A549 (cell line): ENCODE results near the gene KIAA0513. TPM values are rescaled to one million over a fixed set of nuclear protein-coding genes. Genes with fewer than 3 reads are reported as not detected.

Experiments
- ATAC-seq, 2 experiments: fragments of 200-7000 bp in 1 of 2; fragments of >200 bp in 1 of 2; cut with Nextera tagmentation in 1 of 2; cut with Tn5 transposase in 1 of 2; 3 replicates each; pipeline versions ENCODE4 v1.8.0 to v1.9.1; 2018 to 2020; ENCODE audit warnings: mild to moderate bottlenecking in 1 of 2, moderate library complexity in 1 of 2
- CTCF ChIA-PET: fragments of 300-600 bp; sonication (Branson Sonifier 250); formaldehyde crosslinking; extraction: SDS; loops from one replicate; lab custom pipeline; 2021; ENCODE audit warnings: antibody characterized with exemption, inconsistent platforms; lab: Yijun Ruan, JAX
- POLR2A ChIA-PET: fragments of 350-600 bp; formaldehyde crosslinking; extraction: SDS; loops from one replicate; lab custom pipeline; 2021; ENCODE audit warnings: antibody characterized with exemption, inconsistent platforms; lab: Yijun Ruan, JAX
- DNase-seq, 2 experiments: peaks; one replicate each; pipeline versions ENCODE4 v3.0.0 to v3.0.0-alpha.2; 2011 to 2016; ENCODE audit warnings: low read depth in 1 of 2, low spot score in 1 of 2
- FAIRE-seq: peaks from 2 replicates; lab custom pipeline; 2011; peaks lifted over from hg19 to GRCh38; lab: Jason Lieb, UNC
- H3K27ac ChIP-seq, 2 experiments: fragments of >200 bp; sonication (Bioruptor Twin); formaldehyde crosslinking; 3 replicates each; pipeline ENCODE4 v1.5.1; 2016 to 2017
- H3K4me1 ChIP-seq: fragments of >200 bp; sonication (Bioruptor Twin); formaldehyde crosslinking; 3 replicates; pipeline ENCODE4 v1.6.1; 2016
- H3K4me2 ChIP-seq: fragments of >200 bp; sonication (Bioruptor Twin); formaldehyde crosslinking; 3 replicates; pipeline ENCODE4 v1.6.1; 2016
- H3K4me3 ChIP-seq: fragments of >200 bp; sonication (Bioruptor Twin); formaldehyde crosslinking; 3 replicates; pipeline ENCODE4 v1.5.1; 2016
- H3K9me3 ChIP-seq: fragments of >200 bp; sonication (Bioruptor Twin); formaldehyde crosslinking; 3 replicates; pipeline ENCODE4 v1.6.1; 2016
- BHLHE40 ChIP-seq: IDR thresholded peaks from 2 replicates; pipeline ENCODE4 v1.6.1; 2012; ENCODE audit warnings: low read depth, low read length, inconsistent platforms
- CHD4 ChIP-seq: fragments of 200-600 bp; sonication (generic); IDR thresholded peaks from 2 replicates; pipeline ENCODE4 v1.6.1; 2016; ENCODE audit warnings: antibody characterized with exemption, mild to moderate bottlenecking, borderline replicate concordance
- EHMT2 ChIP-seq: fragments of 200-600 bp; sonication (generic); IDR thresholded peaks from 2 replicates; pipeline ENCODE4 v1.6.1; 2016; ENCODE audit warnings: antibody characterized with exemption, low read depth, mild to moderate bottlenecking, moderate library complexity
- EP300 ChIP-seq, 2 experiments: fragments of >200 bp; sonication (Bioruptor Twin); formaldehyde crosslinking; IDR thresholded peaks; 2 replicates in 1 of 2; 3 replicates in 1 of 2; pipeline ENCODE4 v1.6.1; 2016 to 2017
- FOSB ChIP-seq: fragments of 250-450 bp; sonication (Bioruptor Pico); IDR thresholded peaks from 2 replicates; pipeline ENCODE4 v1.5.0; 2020; ENCODE audit warnings: mild to moderate bottlenecking, moderate library complexity
- FOSL2 ChIP-seq, 2 experiments: fragments of 450-650 bp in 1 of 2; fragments of >200 bp in 1 of 2; sonication (Bioruptor Twin) in 1 of 2; formaldehyde crosslinking; IDR thresholded peaks; 2 replicates each; pipeline versions ENCODE4 v1.5.0 to v1.6.1; 2016 to 2020; ENCODE audit warnings: mild to moderate bottlenecking in 1 of 2, moderate library complexity in 1 of 2
- HDAC2 ChIP-seq: fragments of 200-600 bp; sonication (generic); IDR thresholded peaks from 2 replicates; pipeline ENCODE4 v1.6.1; 2016
- HES2 ChIP-seq: fragments of >200 bp; sonication (Bioruptor Twin); formaldehyde crosslinking; IDR thresholded peaks from 2 replicates; pipeline ENCODE4 v1.6.1; 2016
- HEYL ChIP-seq: fragments of 250-450 bp; sonication (Bioruptor Pico); IDR thresholded peaks from 2 replicates; pipeline ENCODE4 v1.8.0; 2021; ENCODE audit warnings: mild to moderate bottlenecking, moderate library complexity
- HOXA7 ChIP-seq: fragments of 250-450 bp; sonication (Bioruptor Pico); IDR thresholded peaks from 2 replicates; pipeline ENCODE4 v1.5.0; 2020; ENCODE audit warnings: mild to moderate bottlenecking, moderate library complexity
- HOXB5 ChIP-seq: fragments of 250-450 bp; sonication (Bioruptor Pico); IDR thresholded peaks from 2 replicates; pipeline ENCODE4 v1.5.0; 2020; ENCODE audit warnings: mild to moderate bottlenecking, moderate library complexity
- JUN ChIP-seq, 2 experiments: fragments of >200 bp; sonication (Bioruptor Twin); formaldehyde crosslinking; IDR thresholded peaks; 2 replicates in 1 of 2; 3 replicates in 1 of 2; pipeline ENCODE4 v1.6.1; 2016 to 2017
- MAFK ChIP-seq: fragments of 450-650 bp; IDR thresholded peaks from 2 replicates; pipeline ENCODE4 v1.6.1; 2014; ENCODE audit not compliant: partially characterized antibody
- POLR2A ChIP-seq: IDR thresholded peaks from 2 replicates; pipeline ENCODE4 v1.6.1; 2012; ENCODE audit warnings: mild to moderate bottlenecking, low read length
- RAD21 ChIP-seq, 2 experiments: fragments of >200 bp in 1 of 2; sonication (Bioruptor Twin) in 1 of 2; formaldehyde crosslinking in 1 of 2; IDR thresholded peaks in 1 of 2; conservative IDR thresholded peaks in 1 of 2; 2 replicates in 1 of 2; 3 replicates in 1 of 2; pipeline ENCODE4 v1.6.1; 2012 to 2018; ENCODE audit warnings: inconsistent platforms in 1 of 2
- REST ChIP-seq: fragments of 200-600 bp; sonication (generic); IDR thresholded peaks from 2 replicates; pipeline ENCODE4 v1.6.1; 2016; ENCODE audit warnings: antibody characterized with exemption, mild to moderate bottlenecking, moderate library complexity
- RFX5 ChIP-seq: fragments of 450-650 bp; IDR thresholded peaks from 2 replicates; pipeline ENCODE4 v1.7.1; 2014; ENCODE audit warnings: antibody characterized with exemption, mild to moderate bottlenecking, moderate library complexity
- SMC3 ChIP-seq: fragments of >200 bp; sonication (Bioruptor Twin); formaldehyde crosslinking; IDR thresholded peaks from 3 replicates; pipeline ENCODE4 v1.6.1; 2018; ENCODE audit warnings: inconsistent platforms
- TFCP2L1 ChIP-seq: fragments of 250-450 bp; sonication (Bioruptor Pico); IDR thresholded peaks from 2 replicates; pipeline ENCODE4 v1.5.0; 2021; ENCODE audit warnings: mild to moderate bottlenecking
- ZC3H11A ChIP-seq: fragments of 450-650 bp; IDR thresholded peaks from 2 replicates; pipeline ENCODE4 v1.6.1; 2014; ENCODE audit warnings: antibody characterized with exemption, mild to moderate bottlenecking
- ZFP36 ChIP-seq: fragments of 450-650 bp; IDR thresholded peaks from 2 replicates; pipeline ENCODE4 v1.6.1; 2014; ENCODE audit warnings: borderline replicate concordance; ENCODE audit not compliant: partially characterized antibody
- ZNF302 ChIP-seq: fragments of 250-450 bp; sonication (Bioruptor Pico); IDR thresholded peaks from 2 replicates; pipeline ENCODE4 v1.9.0; 2021; ENCODE audit warnings: inconsistent platforms, mild to moderate bottlenecking, moderate library complexity
- WGBS: methylation state at CpG from one replicate; pipeline ENCODE4 v1.1.6; 2017; ENCODE audit errors: missing lambda C conversion rate; 5-methylcytosine and 5-hydroxymethylcytosine counted together
- polyA plus RNA-seq, 4 experiments: library from polyadenylated mRNA; depleted of rRNA in 3 of 4; stranded (reverse); fragments of >200 nt; fragmentation: RNase III in 1 of 4; extraction: RNeasy Plus Mini Kit Qiagen cat#74134 plus additional on column Dnase treatment in 1 of 4; gene quantifications; 2 replicates in 3 of 4; 3 replicates in 1 of 4; pipeline ENCODE4 v1.2.3, GENCODE V29; 2011 to 2017
- TF ChIP-seq, protein P1 (sequence below): fragments of >200 bp; sonication (Bioruptor Twin); formaldehyde crosslinking; IDR thresholded peaks from 3 replicates; pipeline ENCODE4 v1.5.1; 2016

KIAA0513 gene
- polyA plus RNA-seq, 2 of the 4 experiments (the other 2 are of a cell fraction), result 1.8 TPM

DNA sequence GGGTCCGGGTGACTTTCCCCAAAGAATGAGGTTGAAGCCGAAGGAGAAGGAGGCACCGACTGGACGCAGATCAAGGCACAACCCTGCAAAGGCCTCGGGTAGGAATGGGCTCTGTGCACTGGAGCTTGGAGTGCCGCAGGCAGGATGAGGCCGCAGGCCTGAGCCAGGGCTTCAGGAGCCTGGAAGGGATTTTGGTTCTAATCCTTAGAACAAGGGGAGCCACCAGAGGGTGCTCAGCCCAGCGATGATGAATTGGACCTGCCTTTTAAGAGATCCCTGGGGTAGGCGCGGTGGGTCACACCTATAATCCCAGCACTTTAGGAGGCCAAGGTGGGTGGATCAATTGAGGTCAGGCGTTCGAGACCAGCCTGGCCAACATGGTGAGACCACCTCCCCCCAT lies 76.6 kb downstream of the KIAA0513 start (continued):
- TF ChIP-seq FOSL2 (IDR thresholded peaks at IDR 0.05) (no peak), FOSL2 (CRISPR knock-in tag; IDR thresholded peaks at IDR 0.05) (no peak)

- ChIA-PET CTCF (interaction anchor here (0.6 to 4.2 kb wide), 4 partner anchors 10 to 941 kb away, joined by 3 to 38 read pairs (median 8); no protein-coding TSS in a partner anchor), POLR2A (no interaction called here)
- H3K27ac ChIP-seq, result no peak overlapping the region
- no peak for FAIRE-seq
- TF ChIP-seq CHD4, result no peak
- no peak for TF ChIP-seq EHMT2
- no peak for TF ChIP-seq TFCP2L1 (CRISPR knock-in tag)
- no peak for TF ChIP-seq FOSB (CRISPR knock-in tag)
- TF ChIP-seq HEYL (CRISPR knock-in tag), result no peak
- TF ChIP-seq HES2, result no peak
- H3K9me3 ChIP-seq, result no peaks in the 10 kb centered on the region
- ATAC-seq, result peak; percentile 35 to 56; a peak in 5 of 6 replicates
- no peak overlapping the region for H3K4me2 ChIP-seq
- H3K4me3 ChIP-seq, result no peak overlapping the region
- no peaks in the 10 kb centered on the region for H3K4me1 ChIP-seq
- 69% methylated on average over 11 of the region's 11 CpGs for WGBS
- no peak for DNase-seq
Measured at GRCh38 chr16:85104821-85105391, 77.3 kb downstream of the KIAA0513 start.

GRCh38 chr16:85105475-85105874 lies 77.9 kb downstream of the KIAA0513 start:
- FAIRE-seq, result no peak
- CTCF ChIA-PET, result interaction anchor here (0.6 to 4.2 kb wide), 4 partner anchors 10 to 942 kb away, joined by 3 to 38 read pairs (median 8); no protein-coding TSS in a partner anchor

GRCh38 chr16:85107083-85107482 lies 79.5 kb downstream of the KIAA0513 start:
- ChIA-PET POLR2A (no interaction called here), CTCF (interaction anchor here (1.5 to 4.2 kb wide), 2 partner anchors 8 to 504 kb away, joined by 5 to 38 read pairs; no protein-coding TSS in a partner anchor)
- no peak overlapping the region for H3K27ac ChIP-seq
- no peak overlapping the region for H3K4me2 ChIP-seq
- H3K4me1 ChIP-seq, result no peaks in the 10 kb centered on the region
- H3K9me3 ChIP-seq, result no peaks in the 10 kb centered on the region
- ATAC-seq (no peak), FAIRE-seq (no peak), DNase-seq (no peak)
- H3K4me3 ChIP-seq, result no peak overlapping the region
- 41% methylated on average over 9 of the region's 9 CpGs for WGBS
- TF ChIP-seq SMC3 (no peak), EP300 (IDR thresholded peaks at IDR 0.05) (no peak), ZC3H11A (no peak), HDAC2 (no peak), RFX5 (no peak), BHLHE40 (no peak), HEYL (CRISPR knock-in tag) (no peak), HOXA7 (no peak), FOSL2 (IDR thresholded peaks at IDR 0.05) (no peak), FOSL2 (CRISPR knock-in tag; IDR thresholded peaks at IDR 0.05) (no peak), RAD21 (conservative IDR thresholded peaks at IDR 0.05 in 1 of 2, IDR thresholded peaks at IDR 0.05 in 1 of 2) (no peak), HOXB5 (CRISPR knock-in tag) (no peak), ZNF302 (no peak), REST (no peak)
- TF ChIP-seq, protein P1, sequence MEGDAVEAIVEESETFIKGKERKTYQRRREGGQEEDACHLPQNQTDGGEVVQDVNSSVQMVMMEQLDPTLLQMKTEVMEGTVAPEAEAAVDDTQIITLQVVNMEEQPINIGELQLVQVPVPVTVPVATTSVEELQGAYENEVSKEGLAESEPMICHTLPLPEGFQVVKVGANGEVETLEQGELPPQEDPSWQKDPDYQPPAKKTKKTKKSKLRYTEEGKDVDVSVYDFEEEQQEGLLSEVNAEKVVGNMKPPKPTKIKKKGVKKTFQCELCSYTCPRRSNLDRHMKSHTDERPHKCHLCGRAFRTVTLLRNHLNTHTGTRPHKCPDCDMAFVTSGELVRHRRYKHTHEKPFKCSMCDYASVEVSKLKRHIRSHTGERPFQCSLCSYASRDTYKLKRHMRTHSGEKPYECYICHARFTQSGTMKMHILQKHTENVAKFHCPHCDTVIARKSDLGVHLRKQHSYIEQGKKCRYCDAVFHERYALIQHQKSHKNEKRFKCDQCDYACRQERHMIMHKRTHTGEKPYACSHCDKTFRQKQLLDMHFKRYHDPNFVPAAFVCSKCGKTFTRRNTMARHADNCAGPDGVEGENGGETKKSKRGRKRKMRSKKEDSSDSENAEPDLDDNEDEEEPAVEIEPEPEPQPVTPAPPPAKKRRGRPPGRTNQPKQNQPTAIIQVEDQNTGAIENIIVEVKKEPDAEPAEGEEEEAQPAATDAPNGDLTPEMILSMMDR, result no peak

More at GRCh38 chr16:85105475-85105874, 77.9 kb downstream of the KIAA0513 start:
- no peak overlapping the region for H3K4me3 ChIP-seq
- DNase-seq (no peak), ATAC-seq (no peak)
- H3K4me2 ChIP-seq, result no peak overlapping the region
- no peaks in the 10 kb centered on the region for H3K4me1 ChIP-seq
- POLR2A ChIA-PET, result no interaction called here
- H3K27ac ChIP-seq, result no peak overlapping the region
- 44% methylated on average over 5 of the region's 5 CpGs for WGBS
- H3K9me3 ChIP-seq, result no peaks in the 10 kb centered on the region
- TF ChIP-seq MAFK, result no peak
- TF ChIP-seq ZFP36, result peak; percentile 46
- no peak for TF ChIP-seq FOSL2 (IDR thresholded peaks at IDR 0.05)
- TF ChIP-seq FOSL2 (CRISPR knock-in tag; IDR thresholded peaks at IDR 0.05), result no peak
- TF ChIP-seq JUN (IDR thresholded peaks at IDR 0.05), result no peak
- no peak for TF ChIP-seq POLR2A
